Measurements from ENCODE around the gene COL8A2.

Gene COL8A2

DNA sequence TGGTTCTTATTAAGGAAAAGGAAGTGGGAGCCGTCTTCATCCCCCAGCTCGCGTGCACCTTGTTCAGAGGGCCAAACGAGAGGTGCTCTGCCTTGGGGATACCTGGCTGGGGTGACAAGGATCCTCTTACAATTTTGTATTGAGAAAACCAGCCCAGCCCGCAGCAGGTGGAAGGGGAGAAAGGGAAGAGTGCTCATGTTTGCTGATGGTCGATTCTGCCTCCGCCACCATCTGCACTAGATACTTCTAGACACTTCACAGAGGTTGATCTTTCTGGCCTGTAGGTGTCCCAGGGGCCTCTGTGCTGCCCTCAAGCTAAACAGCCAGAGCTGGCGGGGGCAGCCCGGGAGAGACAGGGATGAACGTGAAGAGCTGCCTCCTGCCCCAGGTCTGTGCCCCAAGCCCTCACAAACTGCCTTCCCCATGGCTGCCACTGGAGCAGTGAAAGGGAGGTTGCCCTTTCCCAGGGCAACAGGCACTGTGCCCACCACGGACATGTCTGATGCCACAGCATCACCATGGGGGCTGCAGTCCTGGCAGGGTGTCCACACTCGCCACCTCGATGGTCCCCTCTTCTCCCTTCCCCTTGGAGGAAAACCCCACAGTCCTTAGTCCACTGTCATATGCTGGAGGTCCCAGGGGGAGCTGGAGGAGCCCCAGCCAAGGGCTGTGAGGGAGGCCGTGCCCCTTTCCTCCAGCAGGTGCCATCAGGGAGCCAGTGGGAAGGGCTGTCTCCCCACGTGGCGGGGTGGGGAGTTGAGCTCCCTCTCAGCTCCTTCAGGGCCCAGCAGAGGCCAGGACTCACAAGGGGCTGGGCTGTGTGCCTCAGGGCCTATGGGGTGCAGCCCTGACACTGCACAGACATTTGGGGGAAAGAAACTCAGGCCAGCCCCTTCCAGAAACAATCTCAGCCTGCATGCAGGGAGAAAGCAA, 28.3 kb downstream of the COL8A2 start:
- DNase-seq (ENCODE audit: extremely low read depth, insufficient read length) = no peak
- Histone ChIP-seq H3K36me3 (ENCODE audit: control insufficient read depth, insufficient read depth, low read length) (peaks cover 32% of the 10 kb centered on the region), H3K4me3 (replicated peaks; ENCODE audit: low read depth, low read length) (no peak overlapping the region), H3K27me3 (replicated peaks; ENCODE audit: control insufficient read depth, insufficient read depth, low read length) (no peaks in the 10 kb centered on the region)
- peak; percentile 15 for TF ChIP-seq CTCF (IDR thresholded peaks at IDR 0.05; ENCODE audit: insufficient read depth, low read length, poor library complexity, severe bottlenecking)

DNA sequence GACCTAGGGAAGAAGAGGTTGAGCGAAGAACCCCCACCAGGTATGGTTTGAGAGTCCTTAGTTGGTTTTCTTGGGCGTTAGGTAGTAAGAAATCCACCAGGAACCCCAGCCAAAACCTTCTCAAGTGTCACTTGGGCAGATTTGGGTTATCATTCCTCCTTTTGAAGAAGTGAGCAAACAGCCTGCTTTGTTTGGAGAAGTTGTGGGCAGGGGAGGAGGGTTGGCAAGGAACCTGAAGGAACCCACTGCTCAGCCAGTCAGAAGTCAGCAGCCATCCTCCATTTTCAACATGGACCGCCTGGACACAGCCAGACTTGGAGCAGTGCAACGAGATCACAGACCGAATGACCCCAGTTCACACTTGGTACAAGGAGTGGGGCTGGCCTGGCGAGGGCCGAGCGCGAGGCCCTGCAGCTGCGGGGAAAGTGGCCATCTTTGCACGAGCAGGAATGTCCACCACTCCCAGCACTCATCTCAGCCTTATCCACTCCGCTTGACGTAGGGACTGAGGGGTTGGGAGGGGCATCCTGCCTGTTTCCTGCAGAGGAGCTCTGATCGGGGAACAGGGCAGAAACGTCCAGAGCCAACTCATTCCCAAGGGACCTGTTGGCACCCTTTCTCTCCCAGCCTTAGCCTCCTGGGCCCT, 29.1 kb downstream of the COL8A2 start:
- no peak for DNase-seq (ENCODE audit: extremely low read depth, insufficient read length)
- no peak for TF ChIP-seq CTCF (IDR thresholded peaks at IDR 0.05; ENCODE audit: insufficient read depth, low read length, poor library complexity, severe bottlenecking)
- Histone ChIP-seq H3K27me3 (replicated peaks; ENCODE audit: control insufficient read depth, insufficient read depth, low read length) (no peaks in the 10 kb centered on the region), H3K36me3 (ENCODE audit: control insufficient read depth, insufficient read depth, low read length) (peaks cover 37% of the 10 kb centered on the region), H3K4me3 (replicated peaks; ENCODE audit: low read depth, low read length) (no peak overlapping the region)

- no peak for TF ChIP-seq CTCF (IDR thresholded peaks at IDR 0.05; ENCODE audit: insufficient read depth, low read length, poor library complexity, severe bottlenecking)
- H3K4me3 ChIP-seq (replicated peaks; ENCODE audit: low read depth, low read length) = no peak overlapping the region
- no peak for DNase-seq (ENCODE audit: extremely low read depth, insufficient read length)
- H3K36me3 ChIP-seq (ENCODE audit: control insufficient read depth, insufficient read depth, low read length) = peaks cover 37% of the 10 kb centered on the region
- no peaks in the 10 kb centered on the region for H3K27me3 ChIP-seq (replicated peaks; ENCODE audit: control insufficient read depth, insufficient read depth, low read length)
Measured at GRCh38 chr1:36094621-36095061, 30.4 kb downstream of the COL8A2 start.

DNA sequence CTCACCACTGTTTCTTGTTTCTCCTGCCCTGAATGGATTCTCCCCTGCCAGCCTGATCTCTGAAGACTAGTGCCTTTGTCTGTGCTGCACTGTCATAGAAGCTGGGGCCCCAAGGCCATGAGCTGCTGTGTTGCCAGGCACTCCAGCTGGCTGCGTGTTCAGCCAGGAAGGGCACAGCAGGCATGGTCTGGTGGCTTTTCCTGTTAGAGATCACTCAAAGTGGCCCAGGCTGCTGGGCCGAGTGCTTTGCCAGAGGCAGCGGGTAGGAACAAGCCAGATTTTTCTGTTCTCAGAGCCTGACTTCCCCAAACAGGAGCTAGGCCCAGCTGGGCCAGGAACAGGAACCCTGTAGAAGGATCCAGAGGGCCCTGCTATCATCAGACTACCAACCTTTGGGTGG, 31.1 kb downstream of the COL8A2 start:
- H3K36me3 ChIP-seq (ENCODE audit: control insufficient read depth, insufficient read depth, low read length) = peaks cover 37% of the 10 kb centered on the region
- TF ChIP-seq CTCF (IDR thresholded peaks at IDR 0.05; ENCODE audit: insufficient read depth, low read length, poor library complexity, severe bottlenecking) = no peak
- no peaks in the 10 kb centered on the region for H3K27me3 ChIP-seq (replicated peaks; ENCODE audit: control insufficient read depth, insufficient read depth, low read length)
- no peak for DNase-seq (ENCODE audit: extremely low read depth, insufficient read length)
- no peak overlapping the region for H3K4me3 ChIP-seq (replicated peaks; ENCODE audit: low read depth, low read length)

GRCh38 chr1:36093226-36093625, 31.8 kb downstream of the COL8A2 start:
- no peak overlapping the region for H3K4me3 ChIP-seq (replicated peaks; ENCODE audit: low read depth, low read length)
- no peak for DNase-seq (ENCODE audit: extremely low read depth, insufficient read length)
- TF ChIP-seq CTCF (IDR thresholded peaks at IDR 0.05; ENCODE audit: insufficient read depth, low read length, poor library complexity, severe bottlenecking) = no peak
- no peaks in the 10 kb centered on the region for H3K27me3 ChIP-seq (replicated peaks; ENCODE audit: control insufficient read depth, insufficient read depth, low read length)
- H3K36me3 ChIP-seq (ENCODE audit: control insufficient read depth, insufficient read depth, low read length) = peaks cover 37% of the 10 kb centered on the region

Data from GM06990 (cell line).